Lung (tissue), 12 donors: ENCODE data around the gene SF3B2. TPM values are rescaled to one million over a fixed set of nuclear protein-coding genes. Genes with fewer than 3 reads are reported as not detected.

ENCODE experiments used
- ATAC-seq: fragments of 200-7000 bp; cut with Tn5 transposase; one replicate; pipeline ENCODE4 v1.9.1; 2020; ENCODE audit warnings: moderate number of reproducible peaks; ENCODE audit not compliant: insufficient read depth, low FRiP score
- DNase-seq, 3 donors: peaks; one replicate each; pipeline ENCODE4 v3.0.0-alpha.2; 2013 to 2017
- H3K27ac ChIP-seq, 2 donors: one replicate each; pipeline ENCODE4 v1.5.1; 2013; ENCODE audit warnings: mild to moderate bottlenecking in 2 of 2, moderate library complexity in 2 of 2, control low read depth in 1 of 2, inconsistent platforms in 1 of 2, low read depth in 1 of 2, low read length in 1 of 2
- H3K27me3 ChIP-seq, 3 donors: one replicate each; pipeline ENCODE4 v1.5.1; 2013; ENCODE audit warnings: low read length in 2 of 3; ENCODE audit not compliant: control insufficient read depth in 3 of 3, insufficient read depth in 3 of 3
- H3K36me3 ChIP-seq, 4 donors: one replicate each; pipeline ENCODE4 v1.5.1; 2013; ENCODE audit warnings: low read length in 4 of 4, mild to moderate bottlenecking in 1 of 4, moderate library complexity in 1 of 4; ENCODE audit not compliant: control insufficient read depth in 4 of 4, insufficient read depth in 4 of 4
- H3K4me1 ChIP-seq, 5 donors: one replicate each; pipeline ENCODE4 v1.5.1; 2013; ENCODE audit warnings: low read length in 5 of 5, mild to moderate bottlenecking in 2 of 5, moderate library complexity in 1 of 5; ENCODE audit not compliant: control insufficient read depth in 5 of 5, insufficient read depth in 5 of 5
- H3K4me3 ChIP-seq: one replicate; pipeline ENCODE4 v1.5.1; 2013; ENCODE audit warnings: mild to moderate bottlenecking, control low read depth, moderate library complexity
- H3K9ac ChIP-seq, 2 donors: one replicate each; pipeline ENCODE4 v1.5.1; 2013; ENCODE audit warnings: low read length in 2 of 2, control low read depth in 1 of 2; ENCODE audit not compliant: insufficient read depth in 1 of 2
- H3K9me3 ChIP-seq, 4 donors: one replicate each; pipeline ENCODE4 v1.5.1; 2013; ENCODE audit warnings: low read length in 3 of 4, mild to moderate bottlenecking in 1 of 4, moderate library complexity in 1 of 4; ENCODE audit not compliant: control insufficient read depth in 4 of 4, insufficient read depth in 3 of 4
- WGBS, 2 donors: extraction: QIAGEN DNeasy Blood & Tissue Kit; methylation state at CpG; one replicate each; pipeline ENCODE4 v1.1.7; 2013; 5-methylcytosine and 5-hydroxymethylcytosine counted together
- polyA plus RNA-seq, 2 donors: library from polyadenylated mRNA; stranded (reverse); fragments of 200-250 nt; gene quantifications; one replicate each; pipeline ENCODE4 v1.2.1, GENCODE V29; 2013
- total RNA-seq, 2 donors: library from RNA; depleted of rRNA in 1 of 2; stranded (reverse); fragments of >200 nt in 1 of 2; gene quantifications; one replicate each; pipeline ENCODE4 v1.2.1, GENCODE V29; 2014 to 2021
- TF ChIP-seq, protein P1 (sequence below): IDR thresholded peaks from 2 replicates; pipeline ENCODE4 v1.5.1; 2012; ENCODE audit warnings: mild to moderate bottlenecking; ENCODE audit errors: control extremely low read depth, extremely low read depth
- donor health status: control.
- donor health status: control.
- donor health status: Bipolar disorder and iron deficiency.
- donor health status: healthy.
- donor health status: DM: yes; HTN: yes; CAD: no.

The SF3B2 gene
- total and polyA plus RNA-seq, 4 donors = 78.0 to 187 (median 134) TPM

DNA sequence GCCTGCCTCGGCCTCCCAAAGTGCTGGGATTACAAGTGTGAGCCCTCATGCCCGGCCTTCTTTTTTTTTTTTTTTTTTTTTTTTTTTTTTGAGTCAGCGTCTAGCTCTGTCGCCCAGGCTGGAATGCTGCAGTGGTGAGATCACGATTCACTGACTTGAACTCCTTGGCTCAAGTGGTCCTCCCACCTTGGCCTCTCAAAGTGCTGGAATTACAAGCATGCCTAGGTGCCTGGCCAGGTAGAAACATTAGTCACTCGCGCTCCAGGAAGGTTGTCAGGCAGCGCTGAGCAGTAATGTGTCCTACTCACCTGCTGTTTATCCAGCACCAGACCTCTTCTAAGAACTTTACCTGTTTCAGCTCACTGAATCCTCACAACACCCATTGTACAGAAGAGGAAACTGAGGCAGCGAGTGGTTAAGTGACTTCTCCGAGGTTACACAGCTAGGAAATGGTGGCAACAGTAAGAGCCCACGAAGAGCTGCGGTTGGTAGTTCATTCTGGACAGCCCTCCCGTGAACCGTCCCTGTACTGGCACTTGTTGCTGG, 40.9 kb upstream of the SF3B2 start:
- TF ChIP-seq, protein P1, sequence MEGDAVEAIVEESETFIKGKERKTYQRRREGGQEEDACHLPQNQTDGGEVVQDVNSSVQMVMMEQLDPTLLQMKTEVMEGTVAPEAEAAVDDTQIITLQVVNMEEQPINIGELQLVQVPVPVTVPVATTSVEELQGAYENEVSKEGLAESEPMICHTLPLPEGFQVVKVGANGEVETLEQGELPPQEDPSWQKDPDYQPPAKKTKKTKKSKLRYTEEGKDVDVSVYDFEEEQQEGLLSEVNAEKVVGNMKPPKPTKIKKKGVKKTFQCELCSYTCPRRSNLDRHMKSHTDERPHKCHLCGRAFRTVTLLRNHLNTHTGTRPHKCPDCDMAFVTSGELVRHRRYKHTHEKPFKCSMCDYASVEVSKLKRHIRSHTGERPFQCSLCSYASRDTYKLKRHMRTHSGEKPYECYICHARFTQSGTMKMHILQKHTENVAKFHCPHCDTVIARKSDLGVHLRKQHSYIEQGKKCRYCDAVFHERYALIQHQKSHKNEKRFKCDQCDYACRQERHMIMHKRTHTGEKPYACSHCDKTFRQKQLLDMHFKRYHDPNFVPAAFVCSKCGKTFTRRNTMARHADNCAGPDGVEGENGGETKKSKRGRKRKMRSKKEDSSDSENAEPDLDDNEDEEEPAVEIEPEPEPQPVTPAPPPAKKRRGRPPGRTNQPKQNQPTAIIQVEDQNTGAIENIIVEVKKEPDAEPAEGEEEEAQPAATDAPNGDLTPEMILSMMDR = no peak
- H3K9ac ChIP-seq = no peak overlapping the region
- WGBS, 2 donors = 36 to 62% methylated on average over 13 to 14 of the region's 14 CpGs
- no peak overlapping the region for H3K4me3 ChIP-seq
- peak overlapping the region in 1 of 2 donors; percentile 72 for H3K27ac ChIP-seq
- peak; percentile 55 to 77 (median 75) for DNase-seq
- peaks cover 0 to 9% (median 0%) of the 10 kb centered on the region in 5 donors for H3K4me1 ChIP-seq
- ATAC-seq = peak; percentile 56
- H3K9me3 ChIP-seq = no peaks in the 10 kb centered on the region
- H3K27me3 ChIP-seq = peaks cover 0 to 24% (median 20%) of the 10 kb centered on the region in 3 donors
- no peaks in the 10 kb centered on the region for H3K36me3 ChIP-seq

DNA sequence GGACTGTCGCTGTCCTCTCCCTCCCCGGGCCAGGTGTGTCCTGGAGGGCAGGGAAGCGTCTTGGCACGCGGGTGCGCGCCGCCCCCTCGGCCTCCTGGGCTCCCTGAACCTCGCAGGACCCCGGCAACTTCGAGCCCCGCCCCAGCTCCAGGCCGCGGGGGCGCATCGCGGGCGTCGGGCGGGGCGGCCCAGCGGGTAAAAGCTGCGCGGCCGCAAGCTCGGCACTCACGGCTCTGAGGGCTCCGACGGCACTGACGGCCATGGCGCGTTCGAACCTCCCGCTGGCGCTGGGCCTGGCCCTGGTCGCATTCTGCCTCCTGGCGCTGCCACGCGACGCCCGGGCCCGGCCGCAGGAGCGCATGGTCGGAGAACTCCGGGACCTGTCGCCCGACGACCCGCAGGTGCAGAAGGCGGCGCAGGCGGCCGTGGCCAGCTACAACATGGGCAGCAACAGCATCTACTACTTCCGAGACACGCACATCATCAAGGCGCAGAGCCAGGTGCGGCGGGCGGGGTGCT, 40.3 kb upstream of the SF3B2 start, which contains the start of gene CST6:
Gene CST6 (plus strand): TSS at position 224 of the 519 bp plus-strand sequence. CDS start 37 bp downstream, at position 261.
- no peak within 1 kb of the TSS for H3K9ac ChIP-seq
- 8 to 10% methylated on average over 54 to 61 of the region's 61 CpGs for WGBS, 2 donors

DNA sequence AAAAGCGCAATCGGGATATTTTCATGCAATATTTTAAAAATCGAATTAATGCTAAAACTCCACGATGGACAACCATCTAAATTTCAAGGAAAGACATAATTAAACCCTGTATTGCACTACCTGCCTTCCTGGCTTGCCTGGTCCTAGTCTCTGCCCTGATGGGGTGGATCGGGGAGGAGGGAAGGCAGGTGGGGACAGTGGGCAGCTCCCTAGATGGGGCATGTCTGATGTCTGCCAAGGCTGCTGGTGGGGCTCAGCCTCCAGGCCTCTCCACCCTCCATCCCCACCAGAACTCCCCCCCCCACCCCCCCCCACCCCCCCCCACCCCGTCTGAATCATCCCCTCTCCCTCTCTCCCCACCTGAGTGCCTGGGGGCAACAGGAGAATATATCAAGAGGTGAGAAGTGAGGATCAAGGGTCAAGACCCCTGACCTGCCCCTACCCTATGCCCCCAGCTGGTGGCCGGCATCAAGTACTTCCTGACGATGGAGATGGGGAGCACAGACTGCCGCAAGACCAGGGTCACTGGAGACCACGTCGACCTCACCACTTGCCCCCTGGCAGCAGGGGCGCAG, 39.7 kb upstream of the SF3B2 start:
- DNase-seq = no peak

More for the DNA sequence above, 40.3 kb upstream of the SF3B2 start, which contains the start of gene CST6:
- H3K4me3 ChIP-seq = no peak within 1 kb of the TSS
- no peaks in the 10 kb centered on the region for H3K36me3 ChIP-seq
- peak within 1 kb of the TSS in 1 of 2 donors; percentile 72 for H3K27ac ChIP-seq
- H3K4me1 ChIP-seq = peaks cover 0 to 9% (median 0%) of the 10 kb centered on the region in 5 donors
- no peaks in the 10 kb centered on the region for H3K9me3 ChIP-seq
- ATAC-seq = no peak
- TF ChIP-seq, protein P1 = no peak
- peaks cover 0 to 24% (median 20%) of the 10 kb centered on the region in 3 donors for H3K27me3 ChIP-seq
- DNase-seq = no peak

More for the DNA sequence above, 39.7 kb upstream of the SF3B2 start:
- Histone ChIP-seq H3K36me3 (no peaks in the 10 kb centered on the region), H3K9ac (no peak overlapping the region), H3K27me3 (peaks cover 0 to 24% (median 20%) of the 10 kb centered on the region in 3 donors), H3K27ac (no peak overlapping the region), H3K4me3 (no peak overlapping the region), H3K4me1 (peaks cover 0 to 9% (median 0%) of the 10 kb centered on the region in 5 donors), H3K9me3 (no peaks in the 10 kb centered on the region)
- no peak for ATAC-seq
- TF ChIP-seq, protein P1 = no peak
- WGBS, 2 donors = 55 to 59% methylated on average over 11 of the region's 12 CpGs
